K562 (cell line): ENCODE data around the gene FETUB. TPM values are rescaled to one million over a fixed set of nuclear protein-coding genes. Genes with fewer than 3 reads are reported as not detected.

Experiments used
- ATAC-seq: fragments of 200-7000 bp; cut with Tn5 transposase; 3 replicates; pipeline ENCODE4 v1.9.1; 2020; ENCODE audit warnings: moderate library complexity
- BruUV-seq: library from RNA; stranded (reverse); fragments of 400-500 nt; replicated peaks from 2 replicates; lab custom pipeline; 2021; lab: Mats Ljungman, UMichigan
- CTCF ChIA-PET: fragments of 300-600 bp; formaldehyde crosslinking; extraction: SDS; loops from one replicate; lab custom pipeline; 2021; ENCODE audit warnings: low intra/inter-chr PET ratio; lab: Yijun Ruan, JAX
- POLR2A ChIA-PET: fragments of 300-600, 350-650 bp; sonication (Branson Sonifier 250); formaldehyde crosslinking; extraction: SDS; loops from one replicate; lab custom pipeline; 2021; ENCODE audit warnings: antibody characterized with exemption, inconsistent platforms; lab: Yijun Ruan, JAX
- DNase-seq, 4 experiments: peaks; one replicate each; pipeline versions ENCODE4 v3.0.0 to v3.0.0-alpha.2; 2011 to 2018; ENCODE audit warnings: low spot score in 3 of 4, mixed read lengths in 3 of 4; ENCODE audit errors: extremely low read depth in 1 of 4
- FAIRE-seq: peaks from 2 replicates; lab custom pipeline; 2011; peaks lifted over from hg19 to GRCh38; lab: Jason Lieb, UNC
- H2AFZ ChIP-seq: 2 replicates; pipeline ENCODE4 v1.6.0; 2011; ENCODE audit warnings: low read depth, low read length, control low read depth, inconsistent platforms
- H3K27ac ChIP-seq: fragments of 200-600 bp; 3 replicates; pipeline ENCODE4 v1.8.0; 2011; ENCODE audit warnings: low read depth, mild to moderate bottlenecking, control low read depth, inconsistent platforms, low read length, moderate library complexity, mixed read lengths; ENCODE audit errors: extremely low read depth
- H3K27me3 ChIP-seq, 2 experiments: fragments of 300-600 bp in 1 of 2; 2 replicates in 1 of 2; 3 replicates in 1 of 2; pipeline versions ENCODE4 v1.6.0 to v1.8.0; 2011; ENCODE audit warnings: inconsistent platforms in 2 of 2, low read length in 2 of 2, mild to moderate bottlenecking in 1 of 2, mixed read lengths in 1 of 2, moderate library complexity in 1 of 2; ENCODE audit not compliant: control insufficient read depth in 2 of 2, insufficient read depth in 2 of 2
- H3K36me3 ChIP-seq: fragments of 300-600 bp; 3 replicates; pipeline ENCODE4 v1.8.0; 2011; ENCODE audit warnings: mild to moderate bottlenecking, low read length, inconsistent platforms; ENCODE audit not compliant: control insufficient read depth, insufficient read depth
- H3K4me1 ChIP-seq, 2 experiments: fragments of 200-600 bp in 1 of 2; replicated peaks in 1 of 2; 2 replicates in 1 of 2; 3 replicates in 1 of 2; pipeline versions ENCODE4 v1.5.1 to v1.8.0; 2011; ENCODE audit warnings: inconsistent platforms in 2 of 2, low read length in 2 of 2, mild to moderate bottlenecking in 1 of 2, mixed read lengths in 1 of 2, moderate library complexity in 1 of 2; ENCODE audit not compliant: control insufficient read depth in 2 of 2, insufficient read depth in 2 of 2
- H3K4me2 ChIP-seq: 2 replicates; pipeline ENCODE4 v1.6.1; 2011; ENCODE audit warnings: low read length, control low read depth, inconsistent platforms, mixed read lengths; ENCODE audit not compliant: insufficient read depth
- H3K4me3 ChIP-seq: fragments of 200-600 bp; sonication (generic), shearing (Covaris generic); 2 replicates; pipeline ENCODE4 v1.5.1; 2016; ENCODE audit warnings: control low read depth, inconsistent platforms
- H3K79me2 ChIP-seq: fragments of 200-600 bp; 3 replicates; pipeline ENCODE4 v1.8.0; 2011; ENCODE audit warnings: low read length, inconsistent platforms; ENCODE audit not compliant: control insufficient read depth, insufficient read depth
- H3K9ac ChIP-seq, 2 experiments: 2 replicates each; pipeline versions ENCODE4 v1.6.0 to v1.6.1; 2011; ENCODE audit warnings: low read depth in 2 of 2, low read length in 2 of 2, control low read depth in 1 of 2, inconsistent platforms in 1 of 2, mild to moderate bottlenecking in 1 of 2, mixed read lengths in 1 of 2; ENCODE audit not compliant: insufficient read depth in 1 of 2
- H3K9me1 ChIP-seq: one replicate; pipeline ENCODE4 v1.6.0; 2011; ENCODE audit warnings: inconsistent platforms, mild to moderate bottlenecking, low read length, moderate library complexity; ENCODE audit not compliant: control insufficient read depth, insufficient read depth
- H3K9me3 ChIP-seq: replicated peaks from 2 replicates; pipeline ENCODE4 v1.5.1; 2011; ENCODE audit warnings: low read depth, low read length, inconsistent platforms; ENCODE audit not compliant: control insufficient read depth, insufficient read depth
- H4K20me1 ChIP-seq: replicated peaks from 2 replicates; pipeline ENCODE4 v1.6.1; 2011; ENCODE audit warnings: low read length, inconsistent platforms, mixed read lengths; ENCODE audit not compliant: control insufficient read depth, insufficient read depth
- CHD2 ChIP-seq: IDR thresholded peaks from 2 replicates; pipeline ENCODE4 v1.6.1; 2011; ENCODE audit warnings: low read depth, low read length
- DNMT1 ChIP-seq: fragments of 450-650 bp; IDR thresholded peaks from 2 replicates; pipeline ENCODE4 v1.6.1; 2016; ENCODE audit warnings: antibody characterized with exemption, mild to moderate bottlenecking
- EP300 ChIP-seq: IDR thresholded peaks from 2 replicates; pipeline ENCODE4 v1.6.1; 2012; ENCODE audit warnings: low read length, improper control_type of control experiment
- FOXJ2 ChIP-seq: fragments of 200-800 bp; sonication (Bioruptor generic); IDR thresholded peaks from 2 replicates; pipeline ENCODE4 v1.6.1; 2016; ENCODE audit warnings: missing genetic modification characterization, missing compliant biosample characterization
- HSF4 ChIP-seq: fragments of 250-450 bp; sonication (Bioruptor Pico); IDR thresholded peaks from 2 replicates; pipeline ENCODE4 v2.1.2; 2022; ENCODE audit warnings: mild to moderate bottlenecking, moderate library complexity, borderline replicate concordance
- MAFF ChIP-seq: IDR thresholded peaks from 2 replicates; pipeline ENCODE4 v1.6.1; 2012; ENCODE audit warnings: low read length, improper control_type of control experiment
- NFIC ChIP-seq: fragments of 450-650 bp; IDR thresholded peaks from 2 replicates; pipeline ENCODE4 v1.6.1; 2017; ENCODE audit warnings: mild to moderate bottlenecking, inconsistent platforms
- NR2F6 ChIP-seq: fragments of 450-650 bp; formaldehyde crosslinking; IDR thresholded peaks from 2 replicates; pipeline ENCODE4 v1.4.0; 2020; ENCODE audit warnings: mild to moderate bottlenecking
- NR3C1 ChIP-seq: sonication (generic); formaldehyde crosslinking; IDR thresholded peaks from 2 replicates; pipeline ENCODE4 v1.8.1; 2022; ENCODE audit warnings: missing genetic modification reagents
- POLR2H ChIP-seq: IDR thresholded peaks from 2 replicates; pipeline ENCODE4 v1.6.1; 2016; ENCODE audit warnings: missing genetic modification characterization, low read depth, mild to moderate bottlenecking, control low read depth, missing compliant biosample characterization, moderate library complexity
- RBFOX2 ChIP-seq: fragments of 200-400 bp; formaldehyde crosslinking; IDR thresholded peaks from 2 replicates; pipeline ENCODE4 v1.6.1; 2017; ENCODE audit warnings: low read depth, mild to moderate bottlenecking, low read length, moderate library complexity
- SOX6 ChIP-seq: fragments of 450-650 bp; IDR thresholded peaks from 2 replicates; pipeline ENCODE4 v1.6.1; 2014; ENCODE audit warnings: mild to moderate bottlenecking
- SRSF1 ChIP-seq: fragments of 200-400 bp; formaldehyde crosslinking; IDR thresholded peaks from 2 replicates; pipeline ENCODE4 v1.6.1; 2017; ENCODE audit warnings: mild to moderate bottlenecking, low read depth, low read length, moderate library complexity
- USF2 ChIP-seq: sonication (generic); formaldehyde crosslinking; IDR thresholded peaks from 2 replicates; pipeline ENCODE4 v1.5.0; 2020; ENCODE audit warnings: missing genetic modification reagents
- ZNF584 ChIP-seq: fragments of 200-800 bp; sonication (Bioruptor generic); IDR thresholded peaks from 2 replicates; pipeline ENCODE4 v1.6.1; 2016; ENCODE audit warnings: low read depth, mild to moderate bottlenecking, missing genetic modification characterization, missing compliant biosample characterization
- ZNF589 ChIP-seq: fragments of 200-800 bp; sonication (Bioruptor generic); IDR thresholded peaks from 2 replicates; pipeline ENCODE4 v1.6.1; 2016; ENCODE audit warnings: low read depth, missing genetic modification characterization, missing compliant biosample characterization
- WGBS: fragments of 100-300 bp; shearing (Covaris generic); methylation state at CpG from one replicate; pipeline ENCODE4 v1.1.6; 2016; ENCODE audit warnings: low coverage, mixed read lengths; ENCODE audit not compliant: insufficient coverage; ENCODE audit errors: missing lambda C conversion rate; 5-methylcytosine and 5-hydroxymethylcytosine counted together
- in situ Hi-C: fragments of 300-500 bp; cut with MboI; formaldehyde crosslinking; loops from 4 replicates; pipeline ENCODE4 v1.15.0; 2018; ENCODE audit warnings: inconsistent platforms, mixed read lengths
- intact Hi-C: fragments of 100-400 bp; cut with micrococcal nuclease; formaldehyde crosslinking; loops from 2 replicates; pipeline ENCODE4 v1.14.2; 2022
- polyA plus RNA-seq, 8 experiments: library from polyadenylated mRNA; depleted of rRNA in 4 of 8; stranded (reverse) in 5 of 8; unstranded in 3 of 8; fragments of >200 nt; fragmentation: Nextera tagmentation in 2 of 8; fragmentation: Illumina TruSeq in 1 of 8; extraction: Ambion mirVana in 2 of 8; extraction: Trizol in 1 of 8; gene quantifications; 2 replicates each; pipeline versions ENCODE4 v1.2.1 to v1.2.3, GENCODE V29; 2011 to 2014; ENCODE audit warnings: inconsistent platforms in 1 of 8, missing spikeins in 1 of 8
- total RNA-seq, 7 experiments: library from RNA; depleted of rRNA in 6 of 7; stranded (reverse); fragments of >200 nt in 6 of 7; fragmentation: Illumina TruSeq in 2 of 7; extraction: Trizol in 2 of 7; gene quantifications; 2 replicates each; pipeline versions ENCODE4 v1.2.1 to v1.2.3, GENCODE V29; 2011 to 2021; ENCODE audit warnings: low replicate concordance in 1 of 7

The FETUB gene
- total and polyA plus RNA-seq, 9 of the 15 experiments (the other 6 are each of a cell fraction or from before 2014, with no cell fraction given) = not detected

DNA sequence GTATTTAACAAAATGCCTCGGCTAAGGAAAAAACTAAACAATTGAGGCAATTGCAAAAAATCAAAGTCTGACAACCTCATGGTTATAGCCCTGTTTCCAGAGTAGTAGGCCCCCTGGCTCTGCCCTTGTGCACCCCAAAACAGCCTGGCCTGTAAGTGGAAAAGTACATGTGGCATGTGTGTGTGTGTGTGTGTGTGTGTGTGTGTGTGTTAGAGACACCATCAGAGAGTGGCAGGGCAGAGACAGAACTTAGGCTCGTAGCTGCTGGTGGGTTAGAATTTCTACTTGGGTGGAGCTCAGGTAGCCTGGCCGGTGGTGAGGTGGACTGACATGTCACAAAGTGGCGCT lies 41.4 kb upstream of the FETUB start:
- no peaks in the 10 kb centered on the region for H3K27me3 ChIP-seq
- no peak overlapping the region; the same call in 2 of the 3 replicates for H3K27ac ChIP-seq
- POLR2A ChIA-PET = interaction anchor here (0.8 kb wide), 1 partner anchor 171 kb away, joined by 4 read pairs; no protein-coding TSS in a partner anchor
- H4K20me1 ChIP-seq = no peaks in the 10 kb centered on the region
- H3K9me3 ChIP-seq = no peaks in the 10 kb centered on the region
- H3K9ac ChIP-seq = no peak overlapping the region
- H2AFZ ChIP-seq = peak overlapping the region; percentile 66
- no peaks in the 10 kb centered on the region for H3K9me1 ChIP-seq
- no peaks in the 10 kb centered on the region for H3K36me3 ChIP-seq
- BruUV-seq = no TSS peak
- in situ Hi-C loops = no loop called here
- DNase-seq = no peak
- H3K4me2 ChIP-seq = no peak overlapping the region
- H3K79me2 ChIP-seq = no peaks in the 10 kb centered on the region
- H3K4me3 ChIP-seq = no peak overlapping the region
- CTCF ChIA-PET = no interaction called here
- H3K4me1 ChIP-seq = peaks cover 6 to 14% of the 10 kb centered on the region in 2 experiments
- FAIRE-seq = no peak
- 60% methylated on average over 4 of the region's 4 CpGs for WGBS
- peak; percentile 6 for ATAC-seq
- TF ChIP-seq NR3C1 (no peak), RBFOX2 (peak; percentile 19; the same call in 1 of the 2 replicates), FOXJ2 (tag) (no peak), NFIC (no peak), ZNF584 (CRISPR knock-in tag) (0 out of 2 replicates have a peak, but pooled peaks have one; percentile 36)
- intact Hi-C loops = no loop called here

DNA sequence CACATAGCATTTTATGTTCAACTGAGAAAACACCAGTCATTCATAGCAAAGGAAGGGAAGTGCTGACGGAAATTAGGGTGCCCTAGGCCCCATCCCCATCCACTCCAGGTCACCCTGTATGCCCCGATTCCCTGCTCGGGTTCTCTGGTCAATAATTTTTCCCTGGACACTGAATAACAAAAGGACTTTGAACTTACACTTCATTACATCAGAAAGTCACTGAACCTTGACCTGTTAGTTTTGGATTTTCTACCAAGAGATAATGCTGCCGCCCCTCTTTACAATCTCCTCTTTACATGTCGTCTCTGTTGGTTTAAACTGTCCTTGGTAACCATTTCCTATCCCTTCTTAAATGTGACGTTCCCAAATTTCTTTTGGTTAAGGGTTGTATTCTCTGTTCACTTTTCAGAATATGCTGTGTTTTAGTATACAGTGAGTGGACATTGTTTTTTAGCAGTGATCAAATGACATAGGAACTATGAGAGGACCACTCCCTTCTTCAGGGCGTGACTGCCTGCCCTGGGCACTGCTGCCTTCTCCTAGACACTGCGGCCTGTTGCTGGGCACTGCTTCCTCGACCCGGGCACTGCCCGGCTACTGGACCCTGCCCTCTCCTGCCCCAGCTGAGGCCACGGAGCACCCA lies 40.9 kb upstream of the FETUB start:
- no peaks in the 10 kb centered on the region for H3K79me2 ChIP-seq
- peak overlapping the region; percentile 66 for H2AFZ ChIP-seq
- CTCF ChIA-PET = no interaction called here
- no peak for DNase-seq
- H3K27ac ChIP-seq = no peak overlapping the region; the same call in 2 of the 3 replicates
- no peaks in the 10 kb centered on the region for H3K9me1 ChIP-seq
- no TSS peak for BruUV-seq
- intact Hi-C loops = no loop called here
- ATAC-seq = peak; percentile 50
- no peak for FAIRE-seq
- peaks cover 6 to 14% of the 10 kb centered on the region in 2 experiments for H3K4me1 ChIP-seq
- no peaks in the 10 kb centered on the region for H3K36me3 ChIP-seq
- no peak overlapping the region for H3K9ac ChIP-seq
- no peaks in the 10 kb centered on the region for H3K27me3 ChIP-seq
- POLR2A ChIA-PET = interaction anchor here (0.8 to 1.0 kb wide), 4 partner anchors 10 to 185 kb away, joined by 3 to 4 read pairs (median 3); no protein-coding TSS in a partner anchor
- in situ Hi-C loops = no loop called here
- no peak overlapping the region; the same call in 1 of the 2 replicates for H3K4me2 ChIP-seq
- 35% methylated on average over 12 of the region's 12 CpGs for WGBS
- H3K4me3 ChIP-seq = no peak overlapping the region
- no peaks in the 10 kb centered on the region for H4K20me1 ChIP-seq
- no peaks in the 10 kb centered on the region for H3K9me3 ChIP-seq
- TF ChIP-seq NR2F6 (CRISPR knock-in tag) = no peak
- TF ChIP-seq SRSF1 = no peak
- 0 out of 2 replicates have a peak, but pooled peaks have one; percentile 36 for TF ChIP-seq SOX6
- peak; percentile 62; the same call in 1 of the 2 replicates for TF ChIP-seq POLR2H (tag)
- TF ChIP-seq CHD2 = no peak
- peak; percentile 23; the same call in 1 of the 2 replicates for TF ChIP-seq EP300
- TF ChIP-seq HSF4 (CRISPR knock-in tag) = peak; percentile 18; the same call in 1 of the 2 replicates
- TF ChIP-seq MAFF = no peak
- peak; percentile 62; the same call in 1 of the 2 replicates for TF ChIP-seq ZNF584 (CRISPR knock-in tag)
- TF ChIP-seq DNMT1 = no peak
- no peak for TF ChIP-seq USF2
- 0 out of 2 replicates have a peak, but pooled peaks have one; percentile 50 for TF ChIP-seq ZNF589 (CRISPR knock-in tag)
- TF ChIP-seq RBFOX2 = peak; percentile 31; the same call in 1 of the 2 replicates
